ENCODE data around the gene ASXL2. TPM values are rescaled to one million over a fixed set of nuclear protein-coding genes. Genes with fewer than 3 reads are reported as not detected.
"Not testable (repeated sequence)": the region's sequence is repeated elsewhere in the genome, so short reads cannot be mapped to it uniquely, and the experiment has no call there.

Gene ASXL2
- total RNA-seq, 1 experiment from 2014 or later, result 12.1 TPM

DNA sequence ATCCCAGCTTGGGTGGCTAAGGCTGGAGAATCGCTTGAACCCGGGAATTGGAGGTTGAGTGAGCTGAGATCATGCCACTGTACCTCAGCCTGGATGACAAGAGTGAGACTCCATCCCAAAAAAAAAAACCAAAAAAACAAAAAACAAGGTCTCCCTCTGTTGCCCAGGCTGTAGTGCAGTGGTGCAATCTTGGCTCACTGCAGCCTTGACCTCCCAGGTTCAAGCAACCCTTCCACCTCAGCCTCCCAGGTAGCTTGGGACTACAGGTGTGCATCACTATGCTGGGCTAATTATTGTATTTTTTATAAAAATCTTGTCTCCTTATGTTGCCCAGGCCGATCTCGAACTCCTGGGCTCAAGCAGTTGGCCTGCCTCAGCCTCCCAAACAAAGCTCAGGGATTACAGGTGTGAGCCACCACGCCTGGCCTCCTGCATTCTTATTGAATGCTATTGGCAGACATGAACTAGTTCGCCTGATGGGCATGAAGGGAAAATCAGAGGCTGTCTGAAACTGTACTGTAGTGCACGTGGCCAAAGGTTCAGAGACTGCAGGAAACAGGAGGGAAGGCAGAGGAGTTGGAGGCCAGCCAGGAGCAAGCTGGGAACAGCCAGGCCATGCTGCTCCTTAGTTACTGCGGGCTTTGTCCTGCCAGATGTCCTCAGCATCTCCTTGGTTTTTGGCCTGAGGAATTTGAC, 16.0 kb upstream of the ASXL2 start:
- peak; percentile 51 for DNase-seq (ENCODE audit: low spot score)

DNA sequence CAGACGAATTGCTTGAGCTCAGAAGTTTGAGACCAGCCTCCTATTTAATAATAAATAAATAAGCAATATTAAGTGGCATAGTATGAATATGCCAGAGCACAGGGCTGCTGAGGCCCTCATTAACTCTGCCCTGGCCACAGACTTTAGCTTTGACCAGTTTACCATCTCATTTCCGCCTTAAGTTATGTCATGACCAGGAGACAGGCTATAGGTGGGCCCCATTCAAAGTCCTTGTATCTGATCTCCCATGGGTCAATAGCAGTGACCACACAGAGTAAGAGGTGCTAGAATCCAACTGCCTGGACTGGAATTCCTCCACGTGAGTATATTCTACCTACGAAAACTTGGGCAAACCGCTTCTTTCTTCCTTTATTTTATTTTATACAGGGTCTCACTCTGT, 13.4 kb upstream of the ASXL2 start:
- DNase-seq (ENCODE audit: low spot score), result no peak

DNA sequence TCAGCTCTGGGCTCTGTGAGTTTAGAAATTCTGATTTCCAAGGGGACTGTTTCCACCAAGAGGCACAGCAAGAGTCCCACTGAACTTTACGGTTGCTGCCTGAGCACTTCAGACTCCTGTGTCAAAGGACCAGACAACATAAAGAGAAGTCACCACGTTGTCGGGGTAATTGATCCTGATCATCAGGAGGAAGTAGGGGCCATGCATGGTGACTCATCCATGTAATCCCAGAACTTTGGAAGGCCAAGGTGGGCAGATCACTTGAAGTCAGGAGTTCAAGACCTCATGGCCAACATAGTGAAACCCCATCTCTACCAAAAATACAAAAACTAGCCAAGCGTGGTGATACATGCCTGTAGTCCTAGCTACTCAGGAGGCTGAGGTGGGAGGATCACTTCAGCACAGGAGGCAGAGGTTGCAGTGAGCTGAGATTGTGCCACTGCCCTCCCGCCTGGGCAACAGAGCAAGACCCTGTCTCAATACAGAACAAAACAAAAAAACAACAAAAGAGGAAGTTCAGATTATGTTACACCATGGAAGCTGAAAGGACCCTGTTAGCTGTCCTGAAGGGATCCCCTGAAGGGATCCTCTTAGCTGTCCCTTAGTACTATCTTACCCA, 9.4 kb upstream of the ASXL2 start:
- DNase-seq (ENCODE audit: low spot score), result no peak

DNA sequence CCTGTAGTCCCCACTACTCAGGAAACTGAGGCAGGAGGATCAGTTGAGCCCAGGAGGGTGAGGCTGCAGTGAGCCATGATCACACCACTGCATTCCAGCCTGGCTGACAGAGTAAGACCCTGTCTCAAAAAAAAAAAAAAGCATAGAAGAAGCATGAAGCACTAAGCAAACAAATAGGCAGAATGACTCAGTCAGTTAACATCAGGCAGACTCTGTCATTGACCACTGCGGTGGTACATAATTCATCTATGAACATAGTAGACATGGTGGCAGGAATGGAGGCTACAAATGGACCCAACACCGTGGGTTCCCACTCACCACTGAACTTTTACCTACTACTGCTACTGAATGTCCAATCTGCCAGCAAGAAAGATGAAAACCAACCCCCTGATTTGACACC, 7.6 kb upstream of the ASXL2 start:
- peak; percentile 16 for DNase-seq (ENCODE audit: low spot score)

DNA sequence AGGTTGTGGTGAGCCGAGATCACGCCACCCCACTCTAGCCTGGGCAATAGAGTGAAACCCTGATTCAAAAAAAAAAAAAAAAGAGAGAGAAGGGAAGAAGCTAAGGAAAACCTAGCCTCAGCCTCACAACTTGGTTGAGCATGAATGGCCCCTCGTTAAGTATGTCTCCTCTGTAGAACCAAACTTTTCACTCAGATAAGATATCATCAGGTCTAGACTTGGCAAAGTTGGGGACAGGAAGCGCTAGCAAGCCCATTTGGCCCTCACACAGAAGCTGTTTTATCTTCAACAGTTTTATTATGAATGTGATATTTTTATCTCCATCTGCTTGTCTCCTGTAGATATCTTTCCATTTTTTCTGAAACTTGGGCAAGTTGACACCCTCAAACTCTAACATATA, 3.5 kb upstream of the ASXL2 start:
- DNase-seq (ENCODE audit: low spot score), result no peak

DNA sequence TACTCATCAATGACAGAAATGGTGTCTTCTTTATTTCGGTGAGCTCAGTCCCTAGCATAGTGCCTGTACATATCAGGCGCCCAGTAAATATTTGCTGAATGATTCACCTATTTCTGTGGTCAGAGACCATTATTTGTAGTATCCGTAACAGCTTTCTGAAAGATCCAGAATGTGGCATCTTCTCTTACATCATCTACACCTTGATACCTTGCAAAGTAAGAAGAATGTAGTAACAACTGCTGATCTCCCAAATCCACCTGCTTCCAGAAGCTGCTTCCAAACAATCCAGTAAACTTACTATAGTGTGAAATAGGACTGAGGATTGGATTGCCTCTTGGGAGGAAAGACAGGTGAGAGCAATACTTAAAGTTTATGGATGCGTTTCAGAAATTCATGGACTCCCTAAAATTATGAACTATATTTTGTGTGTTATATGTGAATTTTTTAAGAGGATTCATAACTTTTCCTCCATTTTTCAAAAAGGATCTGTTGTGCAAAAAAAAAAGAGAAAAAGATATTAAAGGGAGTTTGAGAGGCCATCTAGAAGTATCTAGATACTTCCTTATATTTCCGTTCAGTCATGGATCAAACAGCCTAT, 945 bp upstream of the ASXL2 start:
- peak; percentile 64 for DNase-seq (ENCODE audit: low spot score)

DNA sequence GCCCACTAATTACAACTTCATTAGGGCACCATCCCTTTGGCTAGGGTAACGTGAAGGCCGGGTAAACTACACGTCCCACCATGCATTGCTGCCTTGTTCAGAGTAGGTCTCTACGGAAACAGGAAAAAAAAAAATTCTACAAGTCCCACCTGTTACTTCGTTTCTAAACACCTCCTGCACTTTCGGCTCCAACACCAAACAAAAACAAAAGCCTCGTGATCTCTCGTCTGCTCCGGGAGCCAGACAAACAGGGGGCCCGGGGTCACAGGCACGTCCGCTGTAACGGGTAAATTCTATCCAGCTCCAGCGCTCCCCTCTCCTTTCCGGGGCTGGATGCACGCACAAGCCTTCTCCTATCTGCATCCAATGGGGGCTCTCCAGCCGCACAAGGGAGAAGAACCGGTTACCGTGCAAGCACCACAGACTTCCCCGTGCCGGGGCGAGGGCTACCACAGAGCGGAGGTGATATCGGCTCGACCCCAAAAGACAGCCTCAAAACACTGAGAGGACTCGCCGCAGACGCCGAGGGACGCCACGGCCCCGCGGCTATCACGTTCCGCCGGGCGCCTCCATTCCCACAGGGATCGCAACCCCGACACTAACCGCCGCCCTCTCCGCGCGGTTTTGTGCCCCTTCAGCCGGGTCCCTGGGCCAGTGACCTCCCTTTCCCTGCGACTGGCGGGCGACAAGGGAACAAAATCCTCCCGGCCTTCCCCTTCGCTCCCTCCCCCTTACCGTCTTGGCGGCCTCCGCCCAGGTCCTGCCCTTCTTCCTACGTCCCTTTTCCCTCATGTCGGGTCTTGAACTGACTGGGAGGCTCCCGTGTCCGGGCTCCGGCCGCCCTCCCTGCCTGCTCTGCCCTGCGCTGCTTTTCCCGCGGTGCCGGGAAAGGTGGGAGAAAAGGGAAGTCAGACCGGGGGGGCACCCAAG, 591 bp downstream of the ASXL2 start:
- DNase-seq (ENCODE audit: low spot score), result peak; percentile 67

DNA sequence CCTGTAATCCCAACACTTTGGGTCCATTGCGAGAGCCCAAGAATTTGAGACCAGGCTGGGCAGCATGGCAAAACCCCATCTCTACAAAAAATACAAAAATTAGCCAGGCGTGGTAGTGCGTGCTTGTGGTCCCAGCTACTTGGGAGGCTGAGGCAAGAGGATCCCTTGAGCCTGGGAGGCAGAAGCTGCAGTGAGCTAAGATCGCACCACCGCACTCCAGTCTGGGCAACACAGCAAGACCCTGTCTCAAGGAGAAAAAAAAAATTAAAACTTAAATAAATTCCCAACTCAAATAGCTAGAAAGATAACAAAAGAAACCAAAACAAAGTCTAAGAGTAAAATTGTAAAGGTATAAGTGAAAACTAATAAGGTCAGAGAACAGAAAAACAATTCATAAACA, 6.2 kb downstream of the ASXL2 start:
- DNase-seq (ENCODE audit: low spot score), result no peak

DNA sequence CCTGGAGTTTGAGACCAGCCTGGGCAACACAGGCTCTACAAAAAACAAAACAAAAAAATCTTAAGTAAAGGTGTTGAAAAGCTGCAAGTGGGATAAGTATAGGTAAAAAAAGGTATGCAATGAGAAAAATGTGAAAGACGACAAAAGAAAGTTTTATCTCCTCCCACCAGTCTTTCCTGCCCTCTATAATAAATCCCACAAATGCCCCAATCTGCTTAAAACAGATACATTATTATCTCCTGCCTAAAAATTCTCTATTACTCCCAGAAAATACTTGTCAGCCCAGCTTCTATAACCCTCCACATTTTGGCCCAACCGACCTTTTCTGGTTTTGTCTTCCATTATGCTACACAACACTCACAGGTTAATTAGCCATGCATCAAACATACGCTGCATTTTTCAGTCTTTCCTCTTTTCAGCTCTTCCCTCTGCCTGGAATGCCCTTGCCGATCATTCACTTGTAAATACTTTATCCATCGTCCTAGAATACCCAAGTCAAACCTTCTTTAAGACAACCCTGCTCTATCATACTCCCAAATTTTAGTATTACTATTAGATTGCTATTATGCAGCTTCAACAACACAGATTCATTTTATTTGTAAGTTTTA, 10.8 kb downstream of the ASXL2 start:
- no peak for DNase-seq (ENCODE audit: low spot score)

DNA sequence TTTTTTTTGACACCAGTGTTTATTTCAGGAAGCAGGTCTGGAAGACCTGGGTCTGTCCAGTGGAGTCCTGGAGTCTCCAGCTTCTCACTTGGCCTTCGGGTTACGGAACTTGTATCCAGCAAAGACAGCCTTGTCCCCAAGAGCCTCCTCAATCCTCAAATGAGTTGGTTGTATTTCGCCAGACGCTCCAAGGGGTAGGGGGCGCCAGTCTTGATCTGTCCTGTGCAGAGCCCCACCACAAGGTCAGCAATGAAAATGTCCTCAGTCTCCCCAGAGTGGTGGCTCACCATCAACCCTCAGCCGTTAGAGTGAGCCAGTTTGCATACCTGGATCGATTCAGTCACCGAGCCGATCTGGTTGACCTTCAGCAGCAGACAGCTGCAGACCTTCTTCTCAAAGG, 21.9 kb downstream of the ASXL2 start:
- no peak for DNase-seq (ENCODE audit: low spot score)

- no peak for DNase-seq (ENCODE audit: low spot score)
These were observed 23.2 kb downstream of the ASXL2 start for GRCh38 chr2:25855065-25855464.

GRCh38 chr2:25854613-25855012, 23.7 kb downstream of the ASXL2 start:
- no peak for DNase-seq (ENCODE audit: low spot score)

GRCh38 chr2:25853038-25853638, 25.1 kb downstream of the ASXL2 start:
- DNase-seq (ENCODE audit: low spot score), result no peak

DNA sequence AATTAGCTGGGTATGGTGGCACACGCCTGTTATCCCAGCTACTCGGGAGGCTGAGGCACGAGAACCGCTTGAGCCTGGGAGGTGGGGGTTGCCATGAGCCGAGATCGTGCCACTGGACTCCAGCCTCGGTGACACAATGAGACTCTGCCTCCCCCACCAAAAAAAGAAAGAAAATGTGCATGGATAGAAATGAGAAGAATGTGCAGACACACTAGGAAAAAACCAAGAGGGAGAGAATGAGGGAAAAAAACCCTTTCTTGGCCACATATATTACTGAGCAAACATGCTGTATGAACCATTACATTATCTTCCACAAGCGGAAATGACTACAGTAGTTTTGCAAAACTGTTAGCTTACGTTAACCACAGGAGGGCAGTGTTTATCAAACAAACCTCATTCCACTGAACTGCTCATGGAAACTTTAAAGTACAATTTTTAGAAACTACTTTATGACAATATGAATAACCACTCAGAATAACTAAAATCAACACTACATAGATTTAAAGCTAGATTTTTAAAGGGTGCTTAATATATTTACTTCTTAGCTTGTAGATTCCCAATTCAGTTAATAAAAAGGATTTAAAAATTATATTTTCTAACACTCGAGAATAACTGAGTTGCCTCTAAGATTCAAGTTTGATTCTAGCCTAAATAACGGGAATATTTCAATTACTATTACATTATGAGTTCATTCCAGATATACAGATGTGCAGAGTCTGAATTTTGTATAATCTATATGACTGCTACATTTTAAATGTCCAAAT, 26.4 kb downstream of the ASXL2 start:
- DNase-seq (ENCODE audit: low spot score), result peak; percentile 77

DNA sequence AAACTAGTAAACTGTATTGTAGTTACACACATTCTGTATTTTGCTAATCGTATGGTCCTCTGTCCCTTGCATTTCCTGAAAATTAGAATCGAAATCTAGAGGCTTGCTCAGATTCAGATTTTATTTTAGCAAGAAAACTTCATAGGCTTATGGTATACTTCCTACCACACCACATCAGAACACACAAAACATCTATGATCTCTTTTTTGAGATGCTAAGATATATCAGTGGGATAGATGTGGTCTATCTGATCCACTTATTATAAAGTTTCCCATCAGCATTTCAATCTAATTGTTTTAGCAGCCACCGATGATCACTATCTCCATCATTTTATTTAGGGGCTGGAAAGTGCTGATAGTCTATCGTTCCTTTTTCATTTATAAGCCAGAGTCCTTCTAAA, 27.9 kb downstream of the ASXL2 start:
- not testable (repeated sequence) for DNase-seq (ENCODE audit: low spot score)

DNA sequence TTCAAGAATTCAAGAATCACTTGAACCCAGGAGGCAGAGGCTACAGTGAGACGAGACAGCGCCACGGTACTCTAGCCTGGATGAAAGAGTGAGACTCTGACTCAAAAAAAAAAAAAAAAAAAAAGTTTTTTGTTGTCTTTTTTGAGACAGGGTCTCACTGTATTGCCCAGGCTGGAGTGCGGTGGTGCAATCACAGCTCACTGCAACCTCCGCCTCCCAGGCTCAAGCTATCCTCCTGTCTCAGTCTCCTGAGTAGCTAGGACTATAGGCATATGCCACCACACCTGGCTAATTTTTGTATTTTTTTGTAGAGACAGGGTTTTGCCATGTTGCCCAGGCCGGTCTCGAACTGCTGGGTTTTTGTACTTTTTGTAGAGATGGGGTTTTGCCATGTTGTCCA, 28.9 kb downstream of the ASXL2 start:
- DNase-seq (ENCODE audit: low spot score), result not testable (repeated sequence)

DNA sequence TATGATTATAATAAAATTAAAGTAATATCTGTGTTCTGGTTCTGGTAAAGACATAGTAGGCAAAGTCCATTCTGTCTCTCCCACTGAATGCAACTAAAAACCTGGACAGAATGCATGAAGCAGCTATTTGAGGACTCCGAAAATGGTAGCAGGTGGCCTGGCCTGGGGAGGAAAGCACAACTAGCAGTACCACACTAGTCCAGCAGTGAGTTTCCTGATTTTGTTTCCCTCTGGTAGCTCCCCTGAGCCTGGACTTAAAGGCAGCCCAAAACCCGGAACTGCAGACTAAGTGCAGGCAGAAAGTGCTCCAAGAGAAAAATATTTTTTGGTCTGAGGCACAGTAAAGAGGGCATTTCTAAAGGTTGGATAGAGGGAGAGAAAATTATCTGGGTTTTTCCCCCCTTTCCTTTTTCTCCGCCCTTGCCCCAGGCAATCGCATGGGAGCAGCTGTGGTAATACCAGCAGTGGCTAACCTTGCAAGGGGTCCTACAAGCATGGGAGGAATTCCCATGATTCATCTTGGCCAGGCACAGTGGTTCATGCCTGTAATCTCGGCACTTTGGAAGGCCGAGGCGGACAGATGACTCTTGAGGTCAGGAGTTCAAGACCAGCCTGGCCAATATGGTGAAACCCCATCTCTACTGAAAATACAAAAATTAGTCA, 32.3 kb downstream of the ASXL2 start:
- DNase-seq (ENCODE audit: low spot score), result no peak

DNA sequence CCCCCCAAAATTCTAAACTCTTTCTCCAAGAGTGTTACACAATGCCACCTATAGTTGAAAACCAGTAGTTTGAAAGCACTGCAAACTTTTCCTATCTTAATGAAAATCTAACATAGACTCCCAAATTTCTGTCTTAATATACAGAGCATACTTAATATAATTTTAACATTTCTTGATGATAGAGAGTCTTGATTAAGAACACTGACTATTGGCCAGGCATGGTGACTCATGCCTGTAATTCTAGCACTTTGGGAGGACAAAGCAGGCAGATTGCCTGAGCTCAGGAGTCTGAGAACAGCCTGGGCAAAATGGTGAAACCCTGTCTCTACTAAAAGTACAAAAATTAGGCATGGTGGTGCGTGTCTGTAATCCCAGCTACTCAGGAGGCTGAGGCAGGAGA, 34.2 kb downstream of the ASXL2 start:
- no peak for DNase-seq (ENCODE audit: low spot score)

GRCh38 chr2:25842155-25842554, 36.1 kb downstream of the ASXL2 start:
- DNase-seq (ENCODE audit: low spot score), result no peak

All from HT-29 (cell line).